ENCODE data around the gene ZC3H6. TPM values are rescaled to one million over a fixed set of nuclear protein-coding genes. Genes with fewer than 3 reads are reported as not detected.

ZC3H6 gene
- total and polyA plus RNA-seq, 11 donors = 1.5 to 30.1 (median 16.6) TPM

DNA sequence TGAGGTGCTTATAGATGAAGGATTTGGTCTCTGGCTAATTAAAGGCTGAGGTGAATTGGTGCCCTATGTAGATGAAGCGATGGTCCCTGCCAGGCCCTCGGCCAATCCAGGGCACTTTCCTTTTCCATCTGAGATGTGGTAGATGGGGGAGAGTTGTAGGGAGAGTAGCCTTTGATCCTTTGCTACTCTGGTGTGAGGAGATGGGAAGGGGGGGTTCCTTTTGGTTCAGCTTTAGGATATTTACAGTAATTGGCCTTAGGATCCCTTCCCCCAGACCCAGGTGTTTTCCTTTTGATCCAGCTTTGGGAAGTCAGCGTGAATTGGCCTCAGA is 15.1 kb upstream of the ZC3H6 start:
- no peak for DNase-seq
- H3K27ac ChIP-seq = no peak overlapping the region
- H3K27me3 ChIP-seq = no peaks in the 10 kb centered on the region
- TF ChIP-seq, protein P1, sequence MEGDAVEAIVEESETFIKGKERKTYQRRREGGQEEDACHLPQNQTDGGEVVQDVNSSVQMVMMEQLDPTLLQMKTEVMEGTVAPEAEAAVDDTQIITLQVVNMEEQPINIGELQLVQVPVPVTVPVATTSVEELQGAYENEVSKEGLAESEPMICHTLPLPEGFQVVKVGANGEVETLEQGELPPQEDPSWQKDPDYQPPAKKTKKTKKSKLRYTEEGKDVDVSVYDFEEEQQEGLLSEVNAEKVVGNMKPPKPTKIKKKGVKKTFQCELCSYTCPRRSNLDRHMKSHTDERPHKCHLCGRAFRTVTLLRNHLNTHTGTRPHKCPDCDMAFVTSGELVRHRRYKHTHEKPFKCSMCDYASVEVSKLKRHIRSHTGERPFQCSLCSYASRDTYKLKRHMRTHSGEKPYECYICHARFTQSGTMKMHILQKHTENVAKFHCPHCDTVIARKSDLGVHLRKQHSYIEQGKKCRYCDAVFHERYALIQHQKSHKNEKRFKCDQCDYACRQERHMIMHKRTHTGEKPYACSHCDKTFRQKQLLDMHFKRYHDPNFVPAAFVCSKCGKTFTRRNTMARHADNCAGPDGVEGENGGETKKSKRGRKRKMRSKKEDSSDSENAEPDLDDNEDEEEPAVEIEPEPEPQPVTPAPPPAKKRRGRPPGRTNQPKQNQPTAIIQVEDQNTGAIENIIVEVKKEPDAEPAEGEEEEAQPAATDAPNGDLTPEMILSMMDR (IDR thresholded peaks at IDR 0.05) = no peak
- TF ChIP-seq POLR2A (IDR thresholded peaks at IDR 0.05) = no peak
- peaks cover 0 to 12% (median 4%) of the 10 kb centered on the region in 12 donors for H3K9me3 ChIP-seq
- no peaks in the 10 kb centered on the region for H3K36me3 ChIP-seq
- WGBS, 4 donors = 94 to 99% (median 98%) methylated on average over 3 of the region's 3 CpGs
- H3K4me1 ChIP-seq = peaks cover 0 to 20% (median 5%) of the 10 kb centered on the region in 12 donors
- ATAC-seq = no peak
- intact Hi-C loops (cut with DNase I) = loop anchor here in 2 of 10 donors (5.0 to 10.0 kb wide), 2 partner anchors 175 to 322 kb away; partner anchors contain the start of genes CHCHD5 (in 1 of the 2) and RGPD8 (in 1 of the 2)
- no peak overlapping the region for H3K4me3 ChIP-seq

DNA sequence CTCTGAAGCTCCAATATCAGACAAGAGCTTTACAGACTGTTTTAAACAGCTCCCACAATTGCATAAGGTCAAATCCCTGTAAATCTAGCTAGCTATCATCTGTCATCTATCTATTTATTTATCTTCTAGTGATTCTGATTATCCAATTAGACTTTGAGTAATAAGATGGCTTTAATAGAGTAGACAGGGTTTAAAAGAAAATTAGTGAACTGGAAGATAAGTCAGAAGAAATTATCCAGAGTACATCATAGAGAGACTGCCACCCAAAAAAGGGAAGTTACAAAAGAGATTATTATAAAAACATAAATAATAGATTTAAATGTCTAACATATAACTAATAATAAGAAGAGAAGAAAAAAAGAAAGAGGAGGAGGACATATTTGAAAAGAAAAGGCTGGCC is 12.5 kb upstream of the ZC3H6 start:
- no peak for ATAC-seq
- intact Hi-C loops (cut with DNase I) = loop anchor here in 2 of 10 donors (5.0 to 10.0 kb wide), 2 partner anchors 172 to 319 kb away; partner anchors contain the start of genes CHCHD5 (in 1 of the 2) and RGPD8 (in 1 of the 2)
- TF ChIP-seq POLR2A (IDR thresholded peaks at IDR 0.05) = no peak
- Histone ChIP-seq H3K27ac (no peak overlapping the region), H3K4me1 (peaks cover 0 to 9% (median 0%) of the 10 kb centered on the region in 12 donors), H3K9me3 (peaks cover 0 to 12% (median 4%) of the 10 kb centered on the region in 12 donors), H3K27me3 (no peaks in the 10 kb centered on the region), H3K36me3 (no peaks in the 10 kb centered on the region), H3K4me3 (no peak overlapping the region)
- no peak for DNase-seq

DNA sequence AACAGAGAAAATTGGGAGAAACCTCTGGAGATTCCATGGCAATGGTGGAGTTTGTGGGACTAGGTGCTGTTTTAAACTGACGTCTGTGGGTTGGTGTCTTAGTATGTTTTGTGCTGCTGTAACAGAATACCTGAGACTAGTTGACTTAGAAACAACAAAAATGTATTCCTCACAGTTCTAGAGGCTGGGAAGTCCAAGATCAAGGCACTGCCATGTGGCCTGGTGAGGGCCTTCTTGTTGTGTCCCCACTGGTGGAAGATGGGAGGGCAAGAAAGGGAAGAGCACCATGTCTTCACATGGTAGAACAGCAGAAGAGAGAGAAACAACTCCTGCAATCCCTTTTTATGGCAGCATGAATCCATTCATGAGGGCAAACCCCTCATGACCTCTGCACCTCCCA is 6.8 kb upstream of the ZC3H6 start:
- WGBS, 4 donors = 93 to 97% (median 95%) methylated on average over 1 of the region's 1 CpG

DNA sequence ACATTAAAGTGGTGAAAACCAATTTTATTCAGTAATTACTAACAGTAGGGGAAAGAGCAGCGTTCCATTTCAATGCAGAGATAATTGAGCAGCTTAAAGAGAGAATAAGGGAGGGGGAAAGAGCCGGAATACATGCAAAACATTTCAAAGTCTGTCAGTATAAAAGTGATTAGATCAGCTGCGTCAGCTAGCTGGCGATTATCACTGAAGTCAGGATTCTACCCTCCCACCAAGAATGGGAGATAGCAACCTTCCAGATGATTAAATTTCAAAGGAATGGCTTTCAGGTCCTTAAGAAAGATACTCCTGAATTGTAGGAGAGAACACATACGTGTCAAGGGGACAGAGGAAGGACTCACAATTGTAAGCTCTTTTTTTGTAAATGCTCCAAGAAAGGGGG is 2.7 kb upstream of the ZC3H6 start:
- peaks cover 0 to 10% (median 0%) of the 10 kb centered on the region in 12 donors for H3K9me3 ChIP-seq
- H3K4me3 ChIP-seq = no peak overlapping the region
- WGBS, 4 donors = 75 to 83% (median 81%) methylated on average over 5 of the region's 5 CpGs
- no peak overlapping the region for H3K27ac ChIP-seq
- ATAC-seq = no peak
- no peak for TF ChIP-seq POLR2A (IDR thresholded peaks at IDR 0.05)
- TF ChIP-seq, protein P1 (IDR thresholded peaks at IDR 0.05) = no peak
- H3K27me3 ChIP-seq = no peaks in the 10 kb centered on the region
- peaks cover 0 to 14% (median 9%) of the 10 kb centered on the region in 12 donors for H3K4me1 ChIP-seq
- intact Hi-C loops (cut with DNase I) = loop anchor here in 2 of 10 donors (10.0 kb wide), 2 partner anchors 218 to 312 kb away; partner anchors contain the start of genes TMEM87B (in 2 of the 2) and CHCHD5 (in 1 of the 2)
- no peaks in the 10 kb centered on the region for H3K36me3 ChIP-seq
- no peak for DNase-seq

More for the DNA sequence above, 6.8 kb upstream of the ZC3H6 start:
- intact Hi-C loops (cut with DNase I) = loop anchor here in 1 of 10 donors (10.0 kb wide), 1 partner anchor 166 kb away; the partner anchor contains the start of gene RGPD8
- H3K27me3 ChIP-seq = no peaks in the 10 kb centered on the region
- DNase-seq (no peak), ATAC-seq (no peak)
- peaks cover 0 to 10% (median 0%) of the 10 kb centered on the region in 12 donors for H3K9me3 ChIP-seq
- no peak overlapping the region for H3K27ac ChIP-seq
- H3K4me1 ChIP-seq = no peaks in the 10 kb centered on the region
- H3K4me3 ChIP-seq = no peak overlapping the region
- TF ChIP-seq, protein P1 (IDR thresholded peaks at IDR 0.05) = no peak
- TF ChIP-seq POLR2A (IDR thresholded peaks at IDR 0.05) = no peak
- H3K36me3 ChIP-seq = no peaks in the 10 kb centered on the region
